OCI-M1 (cell line): ENCODE measurements around the gene SLC22A13.
A peak's percentile ranks its signal among the peaks of the same experiment; 100 is the strongest.
"Not testable (repeated sequence)": the region's sequence is repeated elsewhere in the genome, so short reads cannot be mapped to it uniquely, and the experiment has no call there.

Source experiments
- DNase-seq: peaks from one replicate; lab custom pipeline; 2025; lab: John Stamatoyannopoulos, UW

SLC22A13 gene

DNA sequence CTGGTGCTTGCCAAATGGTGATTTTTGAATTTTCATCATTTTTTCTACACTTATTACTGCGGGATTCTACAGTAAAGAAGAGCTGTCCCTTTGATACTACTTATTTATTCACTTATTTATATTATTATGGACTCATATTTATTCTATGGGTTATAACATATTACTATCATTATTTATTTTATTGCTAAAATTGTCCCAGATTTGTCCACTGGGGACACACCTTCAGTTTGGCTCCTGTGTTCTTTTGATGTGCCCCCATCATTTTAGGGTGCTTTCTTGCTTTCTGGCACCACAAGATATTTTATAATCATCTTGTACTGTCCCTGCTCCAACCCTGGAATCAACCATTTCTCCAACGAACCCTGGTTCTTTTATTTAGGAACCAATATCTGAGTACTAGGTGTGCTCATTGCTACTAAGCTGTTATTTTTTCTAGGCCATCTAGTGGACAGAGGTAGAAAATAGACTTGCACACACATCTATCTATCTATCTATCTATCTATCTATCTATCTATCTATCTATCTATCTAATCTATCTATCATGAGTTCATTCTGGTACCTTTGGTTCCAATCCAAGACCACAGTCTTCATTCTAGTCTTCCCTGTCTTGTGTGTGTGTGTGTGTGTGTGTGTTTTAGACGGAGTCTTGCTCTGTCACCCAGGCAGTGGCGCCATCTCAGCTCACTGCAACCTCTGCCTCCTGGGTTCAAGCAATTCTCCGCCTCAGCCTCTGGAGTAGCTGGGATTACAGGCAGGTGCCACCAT, 32.5 kb downstream of the SLC22A13 start:
- DNase-seq: no peak

DNA sequence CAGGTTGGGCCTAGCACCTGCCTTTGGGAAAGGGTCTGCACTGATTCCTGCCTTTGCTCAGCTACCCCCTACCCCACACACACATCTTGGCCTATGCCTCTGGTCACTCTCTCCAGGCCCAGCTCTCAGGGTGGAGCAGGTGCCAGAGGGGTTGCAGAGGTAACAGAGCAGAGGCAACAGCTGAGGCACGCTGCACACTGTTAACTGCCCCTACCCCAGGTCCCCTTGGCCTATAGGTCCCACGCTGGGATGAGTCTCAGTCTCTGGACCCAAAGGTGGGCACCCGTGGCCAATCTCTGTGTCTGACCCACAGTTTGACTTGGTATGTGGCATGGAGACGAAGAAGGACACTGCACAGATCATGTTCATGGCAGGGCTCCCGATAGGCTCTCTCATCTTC, 41.3 kb downstream of the SLC22A13 start:
- no peak for DNase-seq

DNA sequence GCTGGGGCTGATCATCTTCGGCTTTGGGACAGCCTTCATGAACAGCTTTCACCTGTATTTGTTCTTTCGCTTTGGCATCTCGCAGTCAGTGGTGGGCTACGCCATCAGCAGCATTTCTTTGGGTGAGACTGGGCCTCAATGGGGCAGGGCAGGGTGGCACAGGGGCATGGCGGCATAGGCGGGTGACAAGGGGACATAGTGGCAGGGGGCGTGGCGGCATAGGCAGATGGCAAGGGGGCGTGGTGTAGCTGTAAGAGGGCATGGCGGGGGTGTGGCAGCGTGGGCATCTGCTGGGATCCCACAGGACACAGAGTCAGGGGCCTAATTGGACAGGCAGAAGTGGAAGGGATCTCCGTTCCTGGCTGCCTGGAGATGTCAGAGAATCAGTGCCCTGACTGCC, 42.0 kb downstream of the SLC22A13 start:
- DNase-seq: no peak

DNA sequence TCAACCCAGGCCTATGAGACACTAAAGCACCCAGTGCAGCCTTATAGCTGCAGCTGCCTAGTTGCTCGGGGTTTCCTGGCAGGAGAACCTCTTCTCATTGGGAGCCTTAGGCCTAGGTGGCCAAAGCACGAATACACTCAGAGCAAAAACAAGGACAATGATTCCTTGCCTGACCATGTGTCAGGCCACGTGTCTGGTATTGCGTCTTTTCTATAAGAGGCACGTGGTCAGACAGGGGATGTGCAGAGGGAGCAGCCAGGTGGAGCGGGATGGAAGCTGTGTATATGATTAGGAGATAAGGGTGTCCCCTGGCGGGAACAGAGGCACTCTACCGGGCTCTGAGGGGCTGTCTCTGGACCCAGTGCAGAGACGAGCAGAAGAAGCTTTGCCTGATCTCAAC, 42.8 kb downstream of the SLC22A13 start:
- no peak for DNase-seq

DNA sequence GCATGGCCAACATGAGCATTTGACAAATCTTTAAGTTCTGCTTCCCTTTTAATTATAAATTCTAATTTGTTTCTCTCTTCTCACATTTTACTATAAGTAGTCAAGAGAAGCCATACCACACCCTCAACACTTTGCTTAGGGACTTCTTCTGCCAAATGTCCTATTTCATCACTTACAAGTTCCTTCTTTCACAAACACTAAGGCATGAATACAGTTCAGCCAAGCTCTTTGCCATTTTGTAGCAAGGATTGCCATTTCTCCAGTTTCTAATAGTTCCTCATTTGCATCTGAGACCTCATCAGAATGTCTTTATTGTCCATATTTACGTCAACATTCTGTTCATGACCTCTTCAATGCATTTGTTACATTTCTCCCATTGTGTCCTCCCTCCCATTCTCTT, 45.9 kb downstream of the SLC22A13 start:
- no peak for DNase-seq

DNA sequence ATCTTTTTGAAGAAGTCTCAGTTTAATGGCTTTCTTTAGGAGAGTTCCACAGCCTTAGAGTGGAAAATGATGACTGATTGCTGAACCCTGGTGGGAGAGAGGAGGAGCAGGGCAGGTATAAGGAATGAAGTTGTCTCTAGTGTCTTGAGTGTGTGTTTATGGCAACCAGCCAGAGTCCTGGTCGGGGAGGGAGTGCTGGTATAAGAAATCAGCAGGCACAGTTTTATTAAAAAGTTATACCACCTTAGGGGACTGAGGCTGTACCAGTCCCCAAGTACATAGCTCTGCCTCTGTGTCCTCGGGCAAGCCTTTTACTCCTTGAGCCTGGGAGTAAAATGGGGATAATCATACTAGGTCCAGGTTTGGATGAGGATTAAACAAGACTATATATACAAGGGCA, 46.3 kb downstream of the SLC22A13 start:
- no peak for DNase-seq

DNA sequence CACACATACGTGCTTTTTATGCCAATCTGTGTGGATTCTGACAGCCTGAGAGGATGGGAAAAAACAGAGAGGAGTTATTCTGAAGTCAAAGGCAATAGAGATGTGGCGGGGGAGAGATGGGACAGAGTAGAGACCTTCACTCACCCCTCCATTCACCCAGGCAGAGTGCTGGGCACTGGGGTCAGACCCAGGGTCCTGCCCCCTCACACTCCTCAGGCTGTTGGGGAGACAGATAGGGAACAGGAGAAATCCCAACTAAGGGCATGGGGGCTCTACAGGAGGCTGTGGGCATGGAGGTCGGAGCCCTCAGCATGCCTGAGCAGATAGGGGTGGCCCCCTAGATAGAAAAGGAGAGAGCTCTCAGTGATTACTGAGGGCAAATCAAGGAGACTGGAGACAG, 46.7 kb downstream of the SLC22A13 start:
- no peak for DNase-seq

DNA sequence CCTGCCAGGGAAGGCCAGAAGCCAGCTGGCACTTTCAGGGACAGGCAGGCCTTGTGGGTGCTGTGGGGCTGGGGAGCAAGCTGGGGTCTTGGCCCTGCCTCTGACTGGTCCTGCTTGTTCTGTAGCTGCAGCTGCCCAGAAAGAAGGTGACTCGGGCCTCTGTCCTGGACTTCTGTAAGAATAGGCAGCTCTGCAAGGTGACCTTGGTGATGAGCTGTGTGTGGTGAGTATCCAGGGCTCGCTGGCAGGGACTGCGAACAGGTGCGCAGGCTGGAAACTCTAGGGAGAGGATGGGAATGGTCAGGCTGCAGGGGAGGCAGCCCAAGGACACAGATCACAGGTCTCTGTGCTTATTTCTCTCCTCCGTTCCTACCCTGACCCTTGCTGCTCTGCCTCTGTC, 47.7 kb downstream of the SLC22A13 start:
- DNase-seq: no peak

DNA sequence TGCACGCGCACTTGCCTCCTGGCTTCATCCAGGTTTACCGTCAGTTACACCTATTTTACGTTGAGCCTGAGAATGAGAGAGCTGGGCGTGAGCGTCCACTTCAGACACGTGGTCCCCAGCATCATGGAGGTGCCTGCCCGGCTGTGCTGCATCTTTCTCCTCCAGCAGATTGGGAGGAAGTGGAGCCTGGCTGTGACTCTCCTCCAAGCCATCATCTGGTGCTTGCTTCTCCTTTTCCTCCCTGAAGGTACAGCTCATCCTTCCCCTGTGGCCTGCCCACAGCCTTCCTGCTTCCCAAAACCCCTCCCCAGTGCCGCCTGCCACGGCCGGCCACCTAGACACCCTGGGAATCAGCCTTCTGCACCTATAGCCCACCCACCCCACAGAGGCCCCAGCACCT, 48.1 kb downstream of the SLC22A13 start:
- no peak for DNase-seq

DNA sequence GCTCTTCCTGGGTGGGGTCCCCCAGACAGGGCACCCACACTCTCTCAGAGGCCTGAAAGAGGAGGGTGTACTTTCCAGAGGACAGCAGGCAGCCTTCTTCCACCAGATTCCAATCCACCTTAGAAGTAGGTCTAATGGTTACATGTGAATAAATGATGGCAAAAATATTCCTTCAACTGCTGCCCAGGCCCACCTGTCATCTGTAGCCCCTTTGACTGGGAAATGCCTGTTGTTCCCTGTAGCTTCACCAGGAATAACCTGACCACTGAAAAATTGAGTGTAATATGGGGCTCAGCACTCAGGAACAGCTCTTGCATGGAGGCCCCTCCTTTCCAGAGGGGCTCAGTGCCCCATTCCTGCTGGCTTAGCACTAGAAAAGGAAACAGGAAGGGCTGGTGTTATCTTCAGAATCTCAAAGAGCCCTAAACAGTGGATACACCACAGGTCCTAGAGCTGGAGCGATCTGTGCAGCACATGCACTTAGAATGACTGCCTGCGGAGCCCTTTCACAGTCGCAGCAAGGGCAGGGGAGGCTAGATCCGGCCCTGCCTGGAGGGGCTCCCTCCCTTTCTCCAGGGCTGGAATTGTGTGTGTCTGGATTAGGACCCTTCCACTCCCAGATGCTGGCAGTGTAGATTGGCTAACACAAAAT, 48.6 kb downstream of the SLC22A13 start:
- DNase-seq: no peak

DNA sequence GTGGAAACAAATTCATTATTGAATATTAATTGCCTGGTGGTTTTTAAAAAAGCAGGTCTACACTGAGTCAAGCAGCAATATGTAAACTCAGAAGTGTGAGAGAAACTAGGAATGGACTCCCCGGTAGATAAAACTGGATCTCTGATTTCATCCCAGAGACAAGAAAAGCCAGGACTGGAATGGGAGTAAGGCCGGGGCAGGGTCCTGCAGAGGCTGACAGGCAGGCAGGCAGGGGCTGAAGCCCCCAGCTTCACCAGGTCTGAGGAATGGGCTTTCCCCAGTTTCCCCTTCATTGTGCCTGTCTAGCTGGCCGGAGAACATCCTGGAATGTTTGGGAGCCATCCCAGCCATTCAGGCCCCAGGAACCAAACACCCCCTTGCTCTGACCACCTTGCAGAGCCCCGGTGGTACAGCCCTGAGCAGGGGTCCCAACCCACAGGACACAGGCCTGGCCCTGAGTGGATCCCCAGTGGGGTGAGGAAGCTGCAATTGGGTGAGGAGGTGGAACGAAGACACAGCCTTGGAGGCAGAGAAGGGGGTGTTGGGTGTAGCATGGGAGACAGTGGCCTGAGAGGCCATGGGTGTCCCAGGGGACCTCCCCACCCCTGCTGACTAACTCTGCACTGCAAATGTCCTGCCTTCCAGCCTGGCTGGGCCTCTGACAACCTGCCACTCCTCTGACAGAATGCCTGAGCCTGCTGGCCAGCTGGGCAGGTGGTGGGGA, 49.3 kb downstream of the SLC22A13 start:
- DNase-seq: no peak

DNA sequence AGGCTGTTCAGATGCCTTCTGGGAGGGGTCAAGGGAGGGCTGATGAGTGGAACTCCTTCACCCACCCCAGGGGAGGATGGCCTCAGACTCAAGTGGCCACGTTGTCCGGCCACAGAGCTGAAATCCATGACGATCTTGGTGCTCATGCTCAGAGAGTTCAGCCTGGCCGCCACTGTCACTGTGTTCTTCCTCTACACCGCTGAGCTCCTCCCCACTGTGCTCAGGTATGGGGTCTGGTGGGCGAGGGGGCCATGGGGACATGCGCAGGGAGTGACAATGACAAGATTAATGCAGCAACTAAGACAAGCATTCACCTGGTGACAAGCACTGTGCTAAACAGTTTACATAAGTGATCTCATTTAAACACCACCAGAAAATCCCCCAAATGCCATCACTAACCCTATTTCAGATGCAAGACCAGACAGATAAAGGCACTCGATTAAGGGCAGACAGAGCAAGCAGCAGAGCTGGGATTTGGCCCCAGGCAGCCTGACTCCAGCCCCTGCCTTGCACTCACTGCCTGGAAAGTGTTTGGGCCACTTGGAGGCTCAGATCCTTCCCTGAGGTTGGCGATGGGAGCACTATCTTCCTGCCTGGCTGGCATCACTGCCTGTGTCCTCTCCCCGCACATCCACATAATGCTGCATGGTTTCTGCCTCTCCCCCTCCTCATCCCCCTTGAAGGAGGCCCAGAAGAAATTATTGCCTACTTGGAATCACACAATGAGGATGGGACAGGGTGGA, 50.0 kb downstream of the SLC22A13 start:
- no peak for DNase-seq

DNA sequence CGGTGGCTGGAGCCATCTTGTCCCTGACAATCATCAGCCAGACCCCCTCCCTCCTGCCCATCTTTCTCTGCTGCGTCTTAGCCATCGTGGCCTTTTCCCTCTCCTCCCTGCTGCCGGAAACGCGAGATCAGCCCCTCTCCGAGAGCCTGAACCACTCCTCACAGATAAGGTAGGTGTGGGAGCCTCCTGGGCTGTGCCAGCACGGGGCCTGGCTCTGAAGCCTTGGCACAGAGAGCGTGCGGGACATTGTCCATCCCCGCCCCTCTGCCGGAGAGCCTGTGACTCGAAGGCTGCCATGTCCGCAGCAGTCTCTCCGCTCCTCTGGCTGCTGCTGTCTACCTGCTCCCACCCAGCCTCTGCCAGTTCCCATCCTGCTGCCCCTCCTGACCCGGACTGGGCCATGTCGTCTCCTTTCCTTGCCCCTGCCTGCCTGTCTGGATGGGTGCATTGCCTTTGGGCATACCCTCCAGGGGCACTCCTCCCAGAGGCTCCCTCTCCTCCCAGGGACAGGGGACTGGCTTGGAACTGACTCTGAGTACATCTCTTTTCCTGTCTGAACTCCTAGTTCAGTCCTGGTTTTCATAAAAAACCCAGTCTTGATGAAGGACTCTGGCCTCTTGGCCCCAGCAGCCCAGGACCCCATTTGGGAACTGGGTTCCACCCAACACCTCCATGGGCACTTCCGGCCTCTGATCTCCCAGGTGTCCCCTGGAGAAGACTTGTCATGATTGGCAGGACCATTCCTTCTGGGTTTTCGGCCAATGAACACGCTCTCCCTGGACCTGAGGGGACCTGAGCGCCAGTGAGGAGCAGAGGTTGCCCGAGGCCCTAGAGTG, 51.0 kb downstream of the SLC22A13 start:
- no peak for DNase-seq

DNA sequence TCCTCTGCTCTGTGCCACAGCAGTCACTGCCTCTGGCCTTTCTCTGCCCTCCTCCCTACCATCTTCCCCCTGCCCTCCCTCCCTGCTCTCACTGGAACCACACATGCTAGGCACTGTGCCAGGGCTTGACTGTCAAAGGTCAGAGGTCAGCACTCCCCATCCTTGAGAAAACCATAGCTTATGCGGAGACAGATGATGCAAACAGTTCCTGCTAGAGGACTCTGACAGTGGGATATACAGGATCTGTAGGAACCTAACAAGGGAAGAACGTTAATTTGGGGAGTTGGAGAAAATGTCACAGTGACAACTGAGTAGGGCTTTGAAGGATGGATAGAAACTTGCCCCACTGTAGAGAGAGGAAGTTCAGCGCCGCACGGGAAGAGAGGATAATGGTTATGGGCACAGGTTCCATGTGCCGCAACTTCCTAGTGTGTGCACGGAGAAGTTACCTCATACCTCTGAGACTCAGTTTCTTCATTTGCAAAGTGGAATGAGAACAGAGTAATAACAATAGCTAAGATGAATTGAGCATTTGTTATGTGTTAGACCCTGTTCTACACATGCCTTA, 51.7 kb downstream of the SLC22A13 start:
- no peak for DNase-seq

DNA sequence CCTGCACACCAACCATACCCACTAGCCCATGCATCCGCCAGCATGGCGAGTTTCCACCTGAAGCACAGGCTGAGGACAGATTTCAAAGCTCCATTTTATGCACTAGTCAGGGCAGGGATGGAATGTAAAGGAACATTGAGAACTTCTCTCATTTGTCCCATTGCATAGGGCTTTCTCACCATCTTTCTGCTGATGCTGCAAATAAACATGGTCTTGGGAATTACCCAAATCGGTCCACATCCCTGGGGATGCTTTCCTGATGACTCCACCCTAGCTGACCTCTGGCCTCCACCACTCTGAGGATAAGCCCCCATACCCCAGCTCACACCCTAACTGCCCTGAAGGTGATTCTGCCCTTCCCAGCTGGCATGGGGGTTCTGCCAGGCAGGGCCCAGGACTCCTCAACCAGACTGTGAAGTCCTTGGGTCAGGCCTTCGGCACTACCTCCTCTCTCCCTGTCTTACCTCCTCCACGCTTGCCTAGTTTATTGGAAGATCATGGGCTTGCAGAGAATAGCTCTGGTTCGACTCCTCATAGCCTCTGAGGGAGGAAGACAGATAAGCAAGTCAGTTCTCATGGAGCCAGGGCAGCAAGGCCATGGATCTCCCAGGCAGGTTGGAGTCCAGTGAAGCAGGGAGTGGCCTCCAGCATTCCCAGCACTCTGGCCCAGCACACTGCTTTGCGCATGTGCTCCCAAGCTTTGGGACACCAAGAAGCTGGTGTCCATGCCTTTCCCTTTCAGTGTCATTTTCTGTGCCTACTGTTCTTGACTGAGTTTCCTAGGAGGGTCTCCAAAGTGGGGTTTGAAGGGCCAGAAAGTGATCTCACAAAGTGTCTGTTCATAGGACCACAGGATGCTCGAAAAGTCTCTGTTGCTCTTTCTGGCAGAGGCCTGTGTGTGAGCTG, 53.4 kb downstream of the SLC22A13 start:
- DNase-seq: no peak

DNA sequence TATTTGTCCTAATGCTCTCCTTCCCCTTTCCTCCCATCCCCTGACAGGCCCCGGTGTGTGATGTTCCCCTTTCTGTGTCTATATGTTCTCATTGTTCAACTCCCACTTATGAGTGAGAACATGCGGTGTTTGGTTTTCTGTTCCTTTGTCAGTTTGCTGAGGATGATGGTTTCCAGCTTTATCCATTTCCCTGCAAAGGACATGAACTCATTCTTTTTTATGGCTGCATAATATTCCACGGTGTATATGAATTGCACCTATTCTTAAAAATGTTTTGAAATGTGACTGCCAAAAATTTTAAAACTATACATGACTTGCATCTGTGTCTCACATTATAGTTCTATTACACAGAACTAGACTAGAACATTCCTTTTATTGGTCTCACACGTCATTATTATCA, 55.0 kb downstream of the SLC22A13 start:
- not testable (repeated sequence) for DNase-seq

DNA sequence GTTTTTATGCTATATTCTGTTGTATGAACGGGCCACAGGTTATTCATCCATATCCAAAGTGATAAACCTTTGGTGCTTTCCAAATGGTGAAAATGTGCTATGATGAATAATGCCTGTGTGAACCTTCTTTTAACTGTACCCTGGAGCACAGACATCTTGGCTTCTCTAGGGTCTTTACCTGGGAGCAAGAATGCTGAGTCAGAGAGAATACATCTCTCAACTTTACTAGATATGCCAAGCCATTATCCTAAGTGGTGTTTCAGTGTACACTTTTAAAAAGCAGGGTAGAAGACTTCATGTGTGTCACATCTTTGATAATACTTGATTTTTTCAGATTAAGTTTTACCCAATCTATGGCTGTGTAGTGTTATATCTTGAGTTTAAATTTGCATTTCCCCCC, 57.4 kb downstream of the SLC22A13 start:
- DNase-seq: no peak

DNA sequence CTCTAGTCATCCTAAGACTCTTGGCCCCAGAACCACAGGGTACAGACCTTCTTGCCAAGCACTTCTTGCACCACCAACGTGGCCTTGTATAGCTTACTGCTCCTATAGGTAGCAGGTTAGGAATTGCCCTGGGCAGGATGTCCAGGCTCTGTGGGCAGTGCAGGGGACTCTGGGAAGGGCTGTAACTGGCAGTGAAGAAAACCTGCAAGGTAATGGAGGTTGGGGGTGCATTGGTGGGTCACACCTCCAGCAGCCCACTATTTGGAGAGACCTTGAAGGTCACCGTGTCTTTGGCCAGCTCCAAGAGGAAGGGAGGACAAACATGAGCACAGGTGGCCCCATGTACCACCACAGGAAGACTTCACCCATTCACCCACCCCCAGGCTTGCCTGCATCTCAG, 59.6 kb downstream of the SLC22A13 start:
- DNase-seq: no peak

DNA sequence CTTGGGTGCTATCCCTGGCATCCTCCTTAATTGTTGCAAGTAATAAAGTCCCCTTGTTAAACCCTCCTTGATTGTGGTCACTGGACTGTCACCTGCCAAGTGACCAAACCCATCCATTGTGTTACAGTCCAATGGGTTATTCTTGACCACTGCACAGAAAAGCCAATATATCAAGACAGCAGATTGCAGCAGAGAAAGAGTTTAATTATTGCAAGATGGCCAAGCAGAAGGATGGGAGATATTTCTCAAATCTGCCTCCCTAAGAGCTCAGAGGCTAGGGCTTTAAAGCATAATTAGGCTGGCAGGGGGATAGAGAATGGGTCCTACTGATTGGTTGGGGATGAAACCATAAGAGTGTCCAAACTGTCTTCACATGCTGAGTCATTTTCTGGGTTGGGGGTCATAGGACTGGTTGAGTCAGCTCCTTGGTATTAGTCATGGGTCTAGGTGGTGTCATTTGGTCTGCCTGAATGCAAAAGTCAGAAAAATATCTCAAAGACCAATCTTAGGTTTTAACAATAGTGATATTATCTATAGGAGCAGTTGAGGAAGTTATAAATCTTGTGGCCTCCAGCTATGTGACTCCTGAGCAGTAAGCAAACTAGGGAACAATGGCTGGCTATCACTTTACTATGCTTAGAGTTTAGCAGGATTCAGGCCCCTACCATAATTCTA, 61.9 kb downstream of the SLC22A13 start:
- peak; percentile 46 for DNase-seq
